Fibroblast of the aortic adventitia (primary cell): Measurements from ENCODE around the gene AQP7. TPM values are rescaled to one million over a fixed set of nuclear protein-coding genes. Genes with fewer than 3 reads are reported as not detected.
A peak's percentile ranks its signal among the peaks of the same experiment; 100 is the strongest.

Experiments used
- DNase-seq: peaks from one replicate; pipeline ENCODE4 v3.0.0-alpha.2; 2010; ENCODE audit warnings: low read depth
- H3K4me3 ChIP-seq: 2 replicates; pipeline ENCODE4 v1.5.1; 2011; ENCODE audit warnings: low read depth, mild to moderate bottlenecking, control low read depth, low read length, moderate library complexity
- total RNA-seq: library from RNA; depleted of rRNA; stranded (reverse); fragments of >200 nt; gene quantifications from 2 replicates; pipeline ENCODE4 v1.2.3, GENCODE V29; 2012; ENCODE audit warnings: low replicate concordance
- TF ChIP-seq, protein P1 (sequence below): IDR thresholded peaks from 2 replicates; pipeline ENCODE4 v1.5.1; 2011; ENCODE audit warnings: mild to moderate bottlenecking, low read length, control low read depth, inconsistent platforms; ENCODE audit not compliant: insufficient read depth

The AQP7 gene
- total RNA-seq, 1 donor = 0.09 TPM

DNA sequence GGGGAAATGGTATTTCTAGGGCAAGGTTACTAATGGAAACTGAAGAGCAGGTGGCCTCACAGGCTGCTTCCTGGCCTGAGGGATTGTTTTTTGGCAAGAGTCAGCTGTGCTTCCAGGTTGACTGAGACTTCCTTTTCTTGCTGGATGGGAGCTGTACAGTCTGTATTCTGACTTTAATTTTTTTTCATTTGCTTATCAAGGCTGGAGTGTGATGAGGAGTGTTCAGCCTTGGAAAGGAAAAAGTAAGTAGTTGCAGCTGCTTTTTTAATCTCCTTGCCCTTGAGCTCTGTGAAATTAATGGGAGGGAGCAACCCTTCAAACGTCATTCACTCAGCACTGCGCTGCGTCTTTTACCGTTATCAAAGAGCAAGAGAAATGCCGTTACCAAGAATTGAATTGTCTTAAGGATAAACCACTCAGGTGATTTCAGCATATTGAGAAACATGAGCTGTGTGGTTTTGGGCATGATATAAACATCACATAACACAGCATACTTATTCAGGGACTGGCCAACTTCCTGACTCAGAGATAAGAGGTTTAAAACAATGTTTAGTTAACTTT, 47.6 kb downstream of the AQP7 start:
- DNase-seq = peak; percentile 94
- TF ChIP-seq, protein P1, sequence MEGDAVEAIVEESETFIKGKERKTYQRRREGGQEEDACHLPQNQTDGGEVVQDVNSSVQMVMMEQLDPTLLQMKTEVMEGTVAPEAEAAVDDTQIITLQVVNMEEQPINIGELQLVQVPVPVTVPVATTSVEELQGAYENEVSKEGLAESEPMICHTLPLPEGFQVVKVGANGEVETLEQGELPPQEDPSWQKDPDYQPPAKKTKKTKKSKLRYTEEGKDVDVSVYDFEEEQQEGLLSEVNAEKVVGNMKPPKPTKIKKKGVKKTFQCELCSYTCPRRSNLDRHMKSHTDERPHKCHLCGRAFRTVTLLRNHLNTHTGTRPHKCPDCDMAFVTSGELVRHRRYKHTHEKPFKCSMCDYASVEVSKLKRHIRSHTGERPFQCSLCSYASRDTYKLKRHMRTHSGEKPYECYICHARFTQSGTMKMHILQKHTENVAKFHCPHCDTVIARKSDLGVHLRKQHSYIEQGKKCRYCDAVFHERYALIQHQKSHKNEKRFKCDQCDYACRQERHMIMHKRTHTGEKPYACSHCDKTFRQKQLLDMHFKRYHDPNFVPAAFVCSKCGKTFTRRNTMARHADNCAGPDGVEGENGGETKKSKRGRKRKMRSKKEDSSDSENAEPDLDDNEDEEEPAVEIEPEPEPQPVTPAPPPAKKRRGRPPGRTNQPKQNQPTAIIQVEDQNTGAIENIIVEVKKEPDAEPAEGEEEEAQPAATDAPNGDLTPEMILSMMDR = no peak
- no peak overlapping the region for H3K4me3 ChIP-seq

DNA sequence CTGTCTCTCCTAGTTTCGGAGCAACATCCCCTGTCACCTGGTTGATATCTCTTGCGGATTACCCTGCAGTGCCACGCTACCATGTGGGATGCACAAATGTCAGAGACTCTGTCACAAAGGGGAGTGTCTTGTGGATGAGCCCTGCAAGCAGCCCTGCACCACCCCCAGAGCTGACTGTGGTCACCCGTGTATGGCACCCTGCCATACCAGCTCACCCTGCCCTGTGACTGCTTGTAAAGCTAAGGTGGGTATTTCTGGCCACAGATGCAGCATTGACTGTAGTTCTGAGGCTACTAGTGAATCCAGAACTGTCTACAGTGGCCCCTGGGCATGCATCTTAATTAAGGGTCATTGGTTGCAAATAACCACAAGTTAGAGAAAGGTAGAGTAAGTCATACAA, 50.8 kb downstream of the AQP7 start:
- no peak for DNase-seq
- TF ChIP-seq, protein P1 = no peak
- H3K4me3 ChIP-seq = no peak overlapping the region

DNA sequence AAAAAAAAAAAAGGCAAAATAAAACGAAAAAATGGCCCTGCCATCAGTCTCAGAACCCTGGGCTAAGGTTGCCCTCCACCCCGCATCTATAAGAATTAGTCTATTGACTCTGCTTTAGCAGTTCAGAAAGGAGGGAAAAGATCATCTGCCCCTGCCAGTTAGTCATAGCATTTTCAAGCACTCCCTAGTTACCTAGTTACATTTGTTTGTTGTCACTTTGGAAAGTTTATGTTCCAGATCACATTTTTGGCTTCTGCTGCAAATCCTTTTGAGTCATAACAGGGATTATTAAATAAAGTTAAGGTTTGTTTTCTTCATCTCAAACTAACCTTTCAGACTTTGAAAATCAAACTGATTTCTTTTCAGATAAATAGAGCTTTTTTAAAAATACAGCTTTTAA, 52.1 kb downstream of the AQP7 start:
- TF ChIP-seq, protein P1 = no peak
- DNase-seq = peak; percentile 88
- no peak overlapping the region for H3K4me3 ChIP-seq

DNA sequence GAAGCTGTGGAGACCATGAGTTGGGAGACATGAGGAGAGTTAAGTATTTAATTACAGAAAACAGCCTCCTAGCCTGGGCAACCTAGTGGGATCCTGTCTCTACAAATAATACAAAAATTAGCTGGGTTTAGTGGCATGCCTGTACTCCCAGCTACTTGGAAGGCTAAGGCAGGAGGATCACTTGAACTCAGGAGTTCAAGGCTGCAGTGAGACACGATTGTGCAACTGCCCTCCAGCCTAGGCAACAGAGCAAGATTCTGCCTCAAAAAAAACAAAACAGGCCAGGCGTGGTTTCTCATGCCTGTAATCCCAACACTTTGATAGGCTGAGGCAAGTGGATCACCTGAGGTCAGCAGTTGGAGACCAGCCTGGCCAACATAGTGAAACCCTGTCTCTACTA, 52.6 kb downstream of the AQP7 start:
- H3K4me3 ChIP-seq = no peak overlapping the region
- peak; percentile 14 for DNase-seq
- TF ChIP-seq, protein P1 = no peak

DNA sequence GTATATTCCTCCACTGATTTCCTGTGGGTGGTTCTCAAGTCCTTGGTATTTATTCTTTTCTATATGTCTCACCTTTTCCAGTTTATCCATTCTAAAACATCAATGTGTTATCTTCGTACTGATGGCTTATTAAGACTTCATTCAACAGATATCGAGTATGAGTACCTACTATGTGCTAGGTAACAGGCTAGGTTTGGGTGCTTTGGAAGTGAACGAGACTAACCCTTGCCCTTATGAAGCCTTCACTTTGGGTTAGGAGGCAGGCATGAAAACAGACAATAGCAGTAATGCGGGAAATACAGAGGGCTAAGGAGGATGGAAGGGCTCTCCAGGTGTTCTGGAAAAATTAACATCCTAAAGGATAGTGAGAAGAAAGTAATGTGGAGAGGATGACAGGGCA, 53.4 kb downstream of the AQP7 start:
- no peak overlapping the region for H3K4me3 ChIP-seq
- TF ChIP-seq, protein P1 = no peak
- DNase-seq = no peak

DNA sequence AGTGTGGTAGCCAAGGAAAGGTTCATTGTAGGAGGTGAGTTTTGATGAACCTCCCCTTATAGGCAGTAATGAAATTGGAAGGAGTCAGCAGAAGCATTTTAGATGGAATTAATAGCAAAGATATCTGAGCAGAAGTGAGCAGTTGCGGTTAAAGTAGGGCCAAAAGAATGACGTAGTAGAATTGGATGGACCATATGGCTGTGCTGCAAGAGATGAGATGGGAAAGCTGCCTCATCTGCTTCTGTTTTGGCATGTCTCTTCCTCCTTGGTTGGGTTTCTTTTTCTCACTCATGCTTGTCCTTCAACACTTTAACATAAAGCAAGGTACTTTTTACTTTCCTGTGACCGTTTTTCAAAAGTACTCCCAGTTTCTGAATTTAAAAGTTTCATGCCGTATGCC, 55.8 kb downstream of the AQP7 start:
- DNase-seq = peak; percentile 64
- TF ChIP-seq, protein P1 = no peak
- no peak overlapping the region for H3K4me3 ChIP-seq

DNA sequence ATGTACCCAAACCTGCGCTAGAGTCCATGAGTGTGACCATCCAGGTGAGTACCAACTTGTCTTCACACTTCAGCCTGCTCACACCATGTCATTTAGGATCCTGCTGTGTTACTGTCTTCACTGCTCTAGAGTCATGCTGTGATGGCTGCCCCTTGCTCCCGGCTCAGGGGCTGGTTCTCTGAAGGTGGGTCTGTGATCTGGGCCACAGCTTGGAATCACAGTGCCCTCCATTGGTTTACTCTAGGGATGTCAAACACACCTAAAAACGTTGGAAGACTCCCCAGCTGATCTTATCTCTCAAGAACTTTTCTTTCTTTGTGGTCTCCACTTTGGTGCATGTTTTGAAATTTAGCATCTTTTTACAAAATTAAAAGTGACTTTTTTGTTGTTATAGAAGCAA, 58.2 kb downstream of the AQP7 start:
- H3K4me3 ChIP-seq = no peak overlapping the region
- TF ChIP-seq, protein P1 = no peak
- no peak for DNase-seq
